Left hindlimb (tissue), 1 donor: ENCODE measurements around the gene RAD51B.

Experiments used
- DNase-seq: peaks from one replicate; pipeline ENCODE4 v3.0.0-alpha.2; 2018

RAD51B gene

DNA sequence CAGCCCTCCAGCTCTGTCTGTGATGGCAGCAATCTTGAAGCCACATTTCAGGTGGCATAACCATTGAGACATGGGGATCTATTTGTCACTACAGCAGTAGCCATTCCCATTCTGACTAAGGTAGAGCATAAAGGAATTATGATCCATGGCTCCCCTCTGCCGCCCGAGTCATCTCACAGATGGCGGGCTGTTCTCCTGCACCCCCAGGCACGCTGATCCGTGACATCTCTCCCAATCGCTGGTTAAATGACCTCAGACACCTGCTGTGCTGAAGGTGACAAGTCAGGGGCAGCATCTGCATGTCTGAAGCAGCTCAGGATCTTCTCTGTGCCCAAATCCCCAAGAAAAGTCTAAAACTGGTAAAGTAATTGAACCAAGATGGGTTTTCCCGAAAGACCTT lies 849.0 kb downstream of the RAD51B start:
- peak; percentile 12 for DNase-seq

DNA sequence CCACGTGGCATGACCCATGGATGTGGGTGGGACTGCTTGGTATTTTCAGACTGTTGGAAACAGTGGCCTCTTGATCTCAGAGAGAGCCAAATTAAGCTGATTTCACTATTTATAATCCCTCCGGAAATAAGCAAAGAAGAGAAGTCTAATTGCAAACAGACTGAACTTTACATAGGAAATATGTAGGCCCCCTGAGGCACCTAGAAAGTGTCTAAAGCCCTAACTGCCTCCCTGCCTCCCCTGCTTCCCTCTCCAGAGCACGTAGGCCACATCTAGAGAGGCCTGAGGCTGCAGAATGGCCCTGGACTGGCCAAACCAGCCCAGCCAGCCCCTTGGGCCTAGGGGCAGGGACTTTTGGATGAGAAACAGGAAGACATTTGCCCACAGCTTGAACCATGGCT lies 849.5 kb downstream of the RAD51B start:
- DNase-seq, result peak; percentile 24

- DNase-seq, result peak; percentile 61
These were observed 850.2 kb downstream of the RAD51B start for GRCh38 chr14:68669603-68670358.

DNA sequence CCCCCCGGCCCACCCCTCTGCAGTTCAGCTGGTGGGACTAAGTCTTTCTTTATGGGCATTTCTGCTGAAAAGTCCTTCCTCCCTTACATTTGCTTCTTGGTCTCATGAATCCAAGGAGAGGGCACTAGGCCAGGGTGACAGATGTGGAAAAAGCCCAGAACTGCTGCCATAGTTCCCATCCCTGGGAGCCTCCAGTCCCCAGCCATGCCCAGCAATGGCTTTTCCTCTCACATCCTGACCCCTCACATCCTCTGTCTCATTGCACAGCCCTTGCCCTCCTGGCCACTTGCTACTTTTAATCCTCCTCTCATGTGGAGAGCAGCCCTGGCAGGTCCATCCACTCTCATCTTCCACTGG lies 850.8 kb downstream of the RAD51B start:
- no peak for DNase-seq

DNA sequence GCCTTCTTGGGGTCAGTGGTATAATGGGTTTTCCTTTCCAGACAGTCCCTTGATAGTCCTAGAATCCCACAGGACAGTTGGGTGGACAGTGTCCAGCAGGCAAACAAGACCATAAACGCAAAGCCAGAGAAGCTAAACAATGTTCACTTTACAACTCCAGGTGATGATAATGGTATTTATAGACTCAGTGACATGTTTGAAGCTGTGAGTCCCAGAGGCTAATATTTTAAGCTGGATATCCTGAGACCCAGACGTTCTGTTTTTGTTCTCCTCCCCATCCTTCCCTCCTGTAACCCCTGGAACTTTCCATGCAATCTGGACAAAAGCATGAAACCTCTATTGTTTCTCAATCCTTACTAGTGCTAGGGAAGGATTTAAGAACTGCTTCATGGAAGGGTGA lies 852.3 kb downstream of the RAD51B start:
- no peak for DNase-seq

DNA sequence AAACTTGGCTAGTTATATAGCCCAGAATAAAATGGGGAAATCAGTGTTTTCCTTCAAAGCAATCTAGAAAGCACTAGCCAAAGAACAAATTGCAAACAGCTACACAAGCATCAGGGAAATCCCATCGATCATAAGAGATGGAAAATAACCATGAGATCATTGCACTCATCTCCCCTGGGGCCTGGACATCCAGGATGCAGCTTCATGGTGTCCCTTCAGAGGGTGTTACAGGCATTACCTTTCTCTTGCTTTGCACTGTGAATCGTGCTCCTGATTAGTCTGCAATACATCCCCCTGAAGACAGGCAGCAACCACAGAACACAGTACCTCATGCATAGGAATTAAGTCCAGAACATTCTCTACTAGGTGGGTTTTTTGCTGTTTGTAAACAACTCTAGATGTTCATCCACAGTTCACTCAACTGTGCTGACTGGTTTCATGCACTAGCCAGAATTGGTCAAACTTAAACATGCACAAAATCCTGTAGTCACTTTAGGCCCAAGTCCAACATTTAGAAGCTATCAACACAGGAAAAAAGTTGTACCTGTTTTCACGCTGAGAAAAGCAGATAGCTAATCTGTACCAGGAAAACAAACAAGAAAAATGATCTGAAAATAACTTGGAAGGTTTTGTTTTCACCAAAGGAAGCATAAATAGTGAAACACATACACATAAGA lies 853.2 kb downstream of the RAD51B start:
- DNase-seq, result no peak

DNA sequence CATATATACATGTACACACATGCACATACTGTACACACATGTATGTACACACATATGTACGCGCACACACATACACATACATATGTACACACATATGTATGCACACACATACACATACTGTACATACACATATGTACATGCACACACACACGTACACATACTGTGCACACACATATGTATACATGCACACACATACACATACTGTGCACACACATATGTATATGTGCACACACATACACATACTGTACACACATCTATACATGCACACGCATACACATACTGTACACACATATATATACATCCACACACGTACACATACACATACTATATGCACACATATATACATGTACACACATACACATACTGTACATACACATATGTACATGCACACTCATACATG lies 853.9 kb downstream of the RAD51B start:
- DNase-seq, result no peak

- DNase-seq, result no peak
These were observed 855.1 kb downstream of the RAD51B start for GRCh38 chr14:68674538-68675232.

DNA sequence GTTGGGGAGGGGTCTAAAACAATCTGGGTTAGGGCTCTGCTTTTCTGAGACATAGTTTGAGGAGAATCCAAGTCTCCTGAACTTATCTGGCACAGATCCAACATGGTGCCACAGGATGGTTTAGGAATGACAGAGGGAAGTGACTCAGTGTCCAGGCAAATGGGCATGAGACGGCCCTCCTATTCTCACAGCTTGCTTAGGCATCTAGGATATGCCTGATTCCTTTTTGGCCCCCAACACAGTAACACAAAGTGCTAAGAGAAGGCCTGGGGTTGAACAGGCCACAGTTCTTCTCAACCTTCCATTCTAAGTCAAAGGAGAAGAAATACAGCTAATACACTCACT lies 855.6 kb downstream of the RAD51B start:
- DNase-seq, result no peak

- no peak for DNase-seq
These were observed 856.9 kb downstream of the RAD51B start for GRCh38 chr14:68676511-68676943.

GRCh38 chr14:68677476-68677875 lies 857.9 kb downstream of the RAD51B start:
- no peak for DNase-seq

- DNase-seq, result no peak
These were observed 858.3 kb downstream of the RAD51B start for GRCh38 chr14:68677901-68678300.

- DNase-seq, result no peak
These were observed 858.9 kb downstream of the RAD51B start for GRCh38 chr14:68678471-68678870.

GRCh38 chr14:68679301-68679700 lies 859.7 kb downstream of the RAD51B start:
- no peak for DNase-seq

- DNase-seq, result no peak
These were observed 860.3 kb downstream of the RAD51B start for GRCh38 chr14:68679746-68680467.

- no peak for DNase-seq
These were observed 861.0 kb downstream of the RAD51B start for GRCh38 chr14:68680541-68681051.

GRCh38 chr14:68681256-68682011 lies 861.9 kb downstream of the RAD51B start:
- no peak for DNase-seq

DNA sequence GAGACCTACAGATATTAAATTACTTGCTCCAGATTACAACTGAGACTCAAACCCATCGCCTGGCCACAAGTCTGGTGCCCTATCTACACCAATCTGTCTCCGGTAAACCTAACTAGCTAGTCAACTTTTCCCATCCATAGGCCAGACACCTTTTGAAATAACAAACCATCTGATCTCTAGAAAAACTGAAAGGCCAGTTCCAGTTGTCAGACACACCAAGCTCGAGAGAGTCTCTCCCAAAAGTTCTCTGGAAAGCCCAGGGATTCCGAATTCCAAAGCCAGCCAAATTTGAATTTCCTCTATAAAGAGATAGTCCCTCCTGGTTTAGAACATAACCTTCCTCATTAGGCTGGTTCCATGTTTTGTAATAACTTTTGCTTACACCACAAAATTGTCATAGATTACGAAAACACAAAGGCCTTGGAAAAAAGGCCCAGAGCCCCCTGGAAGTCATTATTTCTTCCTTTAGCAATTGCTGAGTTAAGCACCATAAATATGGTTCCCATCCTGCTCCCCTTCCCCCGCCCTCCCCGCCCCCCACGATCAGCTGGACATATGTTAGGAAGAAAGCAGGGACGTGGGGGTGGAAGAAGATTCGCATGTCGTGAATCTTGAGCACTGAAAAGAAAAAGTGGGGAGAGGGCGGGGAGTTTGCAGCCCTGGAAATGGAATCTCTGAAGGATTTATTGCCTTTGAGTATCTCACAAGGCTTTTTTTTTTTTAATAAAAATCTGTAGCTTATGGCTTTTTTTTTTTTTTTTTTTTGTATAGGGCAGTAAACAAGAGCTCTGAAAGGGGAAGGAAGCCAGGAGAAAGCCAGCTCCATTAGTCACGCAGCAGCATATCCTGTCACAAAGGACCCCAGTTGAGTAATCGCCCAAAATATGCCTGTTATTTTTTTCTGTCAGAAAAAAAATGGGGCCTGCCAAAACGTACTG lies 862.9 kb downstream of the RAD51B start:
- peak; percentile 88 for DNase-seq

GRCh38 chr14:68683326-68683725 lies 863.7 kb downstream of the RAD51B start:
- DNase-seq, result no peak

DNA sequence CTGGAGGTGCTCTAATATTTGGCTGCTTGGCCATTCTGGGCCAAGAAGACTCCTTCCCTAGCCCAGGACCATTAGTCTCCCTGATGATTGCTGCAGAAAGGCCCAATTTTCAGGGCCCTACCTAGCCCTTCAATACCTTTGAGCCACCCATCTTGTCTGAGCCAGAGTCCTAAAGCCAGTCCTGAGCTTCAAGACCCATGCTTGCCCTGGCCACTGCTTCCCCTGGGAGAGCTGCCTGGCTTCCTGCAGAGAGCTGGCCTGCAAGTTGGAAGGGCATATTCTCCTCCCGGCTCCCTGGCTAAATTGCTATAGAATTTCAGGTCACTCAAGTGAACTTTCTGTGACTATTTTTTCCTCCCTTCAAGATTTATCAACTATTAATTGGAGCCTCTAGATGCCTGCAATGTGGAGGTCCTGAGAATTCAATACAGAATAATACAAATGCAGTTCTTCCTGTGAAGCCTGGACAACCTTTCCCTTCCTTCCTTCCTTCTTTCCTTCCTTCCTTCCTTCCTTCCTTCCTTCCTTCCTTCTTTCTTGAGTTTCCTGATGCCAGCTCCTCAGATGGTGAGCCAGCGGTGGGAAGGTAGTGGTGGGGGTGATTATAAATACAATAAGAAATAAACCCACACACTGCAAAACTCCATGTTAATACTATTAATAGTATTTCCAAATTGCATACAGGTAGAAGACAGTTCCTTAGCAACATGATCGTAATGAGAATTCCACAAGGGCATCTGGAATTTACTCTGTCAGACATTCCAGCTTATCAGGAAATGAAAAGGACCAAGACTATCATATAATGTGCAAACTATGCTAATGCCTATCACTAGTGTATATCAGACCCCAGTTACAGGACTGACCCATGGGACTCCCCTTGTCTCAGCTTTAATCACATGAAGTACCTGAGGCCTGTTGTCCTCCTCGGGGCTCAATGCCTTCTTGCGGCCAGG lies 865.2 kb downstream of the RAD51B start:
- DNase-seq, result no peak
